ENCODE results near the gene MGST3.
"Not testable (repeated sequence)": the region's sequence is repeated elsewhere in the genome, so short reads cannot be mapped to it uniquely, and the experiment has no call there.

The MGST3 gene

GRCh38 chr1:165699577-165699976 lies 68.5 kb downstream of the MGST3 start:
- no peak for DNase-seq (ENCODE audit: low read depth in 1 of 2, low spot score in 1 of 2)
- in situ Hi-C loops (cut with HindIII; ENCODE audit: low pct_unique_long_range_greater_than_20kb, low sequenced_read_pairs) = no loop called here

DNA sequence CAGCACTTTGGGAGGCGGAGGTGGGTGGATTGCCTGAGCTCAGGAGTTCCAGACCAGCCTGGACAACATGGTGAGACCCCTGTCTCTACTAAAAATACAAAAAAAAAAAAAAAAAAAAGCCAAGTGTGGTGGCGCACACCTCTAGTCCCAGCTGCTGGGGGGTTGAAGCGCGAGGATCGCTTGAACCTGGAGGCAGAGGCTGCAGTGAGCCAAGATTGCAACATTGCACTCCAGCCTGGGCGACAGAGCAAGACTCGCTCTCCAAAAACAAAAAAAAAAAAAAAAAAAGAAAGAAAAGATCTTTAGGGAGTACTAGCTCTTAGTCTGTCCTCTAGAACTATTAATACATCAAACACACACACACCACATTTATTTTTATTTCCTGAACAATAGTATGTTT lies 70.9 kb downstream of the MGST3 start:
- in situ Hi-C loops (cut with HindIII; ENCODE audit: low pct_unique_long_range_greater_than_20kb, low sequenced_read_pairs); DNase-seq (ENCODE audit: low read depth in 1 of 2, low spot score in 1 of 2): not testable (repeated sequence)

More at GRCh38 chr1:165699577-165699976, 68.5 kb downstream of the MGST3 start:
- no peak for TF ChIP-seq JUND (IDR thresholded peaks at IDR 0.05; ENCODE audit: low read depth)

DNA sequence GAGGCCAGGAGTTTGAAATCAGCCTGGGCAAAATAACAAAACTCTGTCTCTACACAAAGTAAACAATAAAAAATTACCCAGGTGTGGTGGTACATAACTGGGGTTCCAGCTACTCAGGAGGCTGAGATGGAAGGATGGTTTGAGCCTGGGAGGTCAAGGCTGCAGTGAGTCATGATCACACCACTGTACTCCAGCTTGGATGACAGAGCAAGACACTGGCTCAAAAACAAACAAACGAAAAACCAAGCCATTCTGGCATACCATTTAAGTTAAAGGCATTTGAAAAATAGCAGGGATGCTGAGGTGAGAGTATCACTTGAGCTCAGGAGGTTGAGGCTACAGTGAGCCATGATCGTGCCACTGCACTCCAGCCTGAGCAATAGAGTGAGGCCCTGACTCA lies 72.6 kb downstream of the MGST3 start:
- TF ChIP-seq JUND (IDR thresholded peaks at IDR 0.05; ENCODE audit: low read depth) = no peak
- in situ Hi-C loops (cut with HindIII; ENCODE audit: low pct_unique_long_range_greater_than_20kb, low sequenced_read_pairs) = no loop called here
- no peak for DNase-seq (ENCODE audit: low read depth in 1 of 2, low spot score in 1 of 2)

Measured in T47D (cell line).